Activated effector memory CD4-positive, alpha-beta T cell treated with anti-CD3 and anti-CD28 coated beads, Interleukin-2, amount 50 U/mL, for 16 hours (primary cell): ENCODE data around the gene ADAMTS5.

ENCODE experiments used
- DNase-seq: peaks from one replicate; pipeline ENCODE4 v3.0.0-alpha.2; 2020

Gene ADAMTS5

DNA sequence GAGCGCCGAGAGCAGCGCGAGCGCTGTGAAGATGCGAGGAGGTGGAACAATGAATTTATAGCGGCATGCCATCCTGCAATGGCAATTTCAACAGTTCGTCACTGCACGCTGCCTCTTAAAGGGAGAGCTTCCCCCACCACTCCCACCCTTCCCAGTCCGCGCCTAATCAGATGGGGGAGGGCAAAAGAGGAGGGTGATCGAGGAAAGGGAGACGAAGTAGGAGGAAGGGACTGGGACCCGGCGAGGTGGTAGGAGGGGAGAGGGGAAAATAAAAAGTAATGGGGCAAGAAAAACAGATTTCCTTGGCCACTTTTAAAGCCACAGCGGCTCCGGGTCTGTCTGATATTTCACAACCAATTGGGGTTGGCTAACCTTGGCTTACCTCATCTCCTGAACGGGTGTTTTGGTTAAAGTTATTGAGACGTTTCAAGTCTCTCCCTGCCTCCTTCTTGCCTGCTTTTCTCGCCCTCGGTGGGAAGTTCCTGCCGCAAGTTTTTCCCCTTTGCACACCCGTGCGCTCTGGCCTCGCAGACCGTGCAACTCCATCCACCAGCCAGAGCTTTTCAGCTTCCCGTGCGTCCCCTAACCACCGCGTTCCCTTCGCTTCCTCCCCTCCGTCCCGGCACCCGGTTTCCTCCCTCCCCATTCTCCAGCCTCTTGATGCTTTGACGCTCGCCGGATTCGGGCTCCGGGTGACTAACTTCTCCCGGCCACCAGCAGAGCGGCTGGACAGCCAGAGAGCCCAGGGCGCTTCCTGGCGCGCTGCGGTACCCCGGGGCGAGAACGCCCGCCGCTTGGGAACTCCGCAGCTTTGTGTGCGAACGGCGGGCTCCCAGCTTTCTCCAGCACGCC lies at the start of gene ADAMTS5:
Gene ADAMTS5 (minus strand): TSS at position 27 of the 852 bp plus-strand sequence. CDS start 697 bp downstream, outside the sequence.
- no peak for DNase-seq

DNA sequence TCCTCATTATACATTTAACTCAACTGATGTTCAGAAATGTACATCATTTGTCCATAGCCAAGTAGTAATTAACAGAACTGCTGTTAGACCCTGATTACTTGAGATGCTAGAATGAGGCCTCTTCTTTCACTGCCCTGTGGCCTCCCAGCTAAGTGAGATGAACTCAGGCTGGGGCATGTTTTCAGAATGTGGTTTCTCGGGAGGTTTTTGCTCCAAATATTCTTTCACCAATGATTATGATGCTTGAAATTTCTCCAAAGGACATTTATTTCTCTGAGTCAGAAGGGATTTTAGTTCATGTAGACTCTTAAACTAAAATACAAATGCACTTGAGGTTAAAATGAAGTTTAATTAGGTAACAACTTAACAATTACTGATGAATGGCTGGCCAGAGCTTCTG lies 34.6 kb upstream of the ADAMTS5 start:
- no peak for DNase-seq

DNA sequence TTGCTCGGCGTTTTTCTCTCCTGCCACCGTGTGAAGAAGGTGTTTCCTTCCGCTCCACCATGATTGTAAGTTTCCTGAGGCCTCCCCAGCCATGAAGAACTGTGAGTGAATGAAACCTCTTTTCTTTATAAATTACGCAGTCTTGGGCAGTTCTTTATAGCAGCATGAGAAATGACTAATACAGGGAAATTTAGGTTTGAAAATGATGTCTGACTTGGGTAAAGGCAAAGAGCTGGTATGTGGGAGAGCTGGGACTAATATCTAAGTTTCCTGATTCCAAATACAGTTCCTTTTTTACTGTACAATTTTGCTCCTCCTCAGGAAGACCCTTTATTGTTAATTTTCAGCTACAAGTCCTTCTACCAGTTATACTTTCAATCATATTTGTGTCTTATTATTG lies 16.7 kb upstream of the ADAMTS5 start:
- no peak for DNase-seq

DNA sequence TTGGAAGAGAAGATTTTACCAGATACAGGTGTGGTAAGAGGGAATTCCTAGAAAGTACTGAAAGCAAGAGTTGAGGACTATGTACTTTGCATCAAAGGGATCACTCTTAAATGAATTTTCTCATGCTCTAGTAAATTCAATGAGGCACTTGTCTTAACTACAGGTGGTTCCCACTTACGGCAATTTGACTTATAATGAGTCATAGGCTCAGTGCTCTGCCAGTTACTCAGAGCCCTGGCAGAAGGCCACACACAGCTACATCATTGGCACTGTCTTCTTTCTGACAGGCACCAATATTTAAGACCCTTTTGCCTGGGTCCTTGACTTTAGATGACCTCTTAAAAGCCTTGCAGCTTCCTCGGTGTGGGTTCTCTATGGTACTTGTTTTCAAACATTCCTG lies 15.9 kb upstream of the ADAMTS5 start:
- no peak for DNase-seq

DNA sequence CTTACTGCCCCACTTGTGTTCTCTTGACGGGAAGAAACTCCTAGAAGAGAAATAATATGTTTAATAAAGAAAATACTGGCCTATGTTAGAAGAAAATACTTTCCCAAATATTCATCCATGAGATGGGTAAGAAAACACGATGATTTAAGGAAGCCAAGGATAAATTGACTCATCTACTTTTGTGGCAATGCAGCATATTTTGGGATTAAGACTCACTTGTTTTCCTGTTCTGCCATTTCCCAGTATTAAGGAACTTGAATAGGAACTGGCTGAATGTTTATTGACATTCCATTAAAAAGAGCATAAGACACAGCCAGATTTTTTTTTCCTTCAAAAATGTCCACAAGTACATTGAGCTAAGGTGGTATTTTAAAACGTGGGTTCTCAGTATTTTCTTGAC lies 10.9 kb upstream of the ADAMTS5 start:
- no peak for DNase-seq

DNA sequence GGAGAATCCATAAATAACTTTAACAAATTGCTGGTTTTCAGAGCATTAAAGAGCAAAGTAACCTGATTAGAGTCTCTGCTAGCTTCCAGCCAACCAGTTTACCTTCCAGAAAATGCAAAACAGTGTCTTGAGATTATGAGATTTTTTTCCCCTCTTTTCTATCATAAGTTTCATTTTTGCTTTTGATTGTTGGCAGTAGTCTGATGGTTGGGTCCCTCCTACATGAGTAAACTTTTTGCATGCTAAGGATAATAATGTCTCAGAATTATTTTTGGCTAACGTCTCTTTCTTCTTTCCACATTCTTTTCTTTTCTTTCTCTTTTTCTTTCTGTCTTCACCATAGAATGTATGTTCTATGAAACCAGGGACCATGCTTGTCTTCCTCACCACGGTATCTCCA lies 6.3 kb upstream of the ADAMTS5 start:
- DNase-seq, result no peak

DNA sequence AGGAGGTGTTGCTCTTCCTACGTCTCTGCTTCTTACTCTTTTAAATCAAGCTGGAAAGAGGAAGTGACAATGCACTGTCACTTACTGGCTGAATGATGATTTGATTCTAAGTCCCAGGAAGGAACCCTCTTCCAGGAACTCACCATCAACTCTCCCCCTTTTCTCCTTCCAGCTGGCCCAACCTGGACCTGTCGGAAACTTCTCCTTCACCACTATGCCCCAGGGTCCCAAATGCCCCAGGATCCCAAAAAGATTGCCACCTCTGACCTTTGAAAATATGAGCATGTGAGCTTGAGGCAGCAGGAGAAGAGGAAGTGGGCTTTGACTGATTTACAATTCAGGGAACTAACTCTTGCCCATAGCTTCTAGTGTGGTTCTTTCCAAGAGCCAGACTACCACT lies 5.3 kb upstream of the ADAMTS5 start:
- DNase-seq, result no peak

DNA sequence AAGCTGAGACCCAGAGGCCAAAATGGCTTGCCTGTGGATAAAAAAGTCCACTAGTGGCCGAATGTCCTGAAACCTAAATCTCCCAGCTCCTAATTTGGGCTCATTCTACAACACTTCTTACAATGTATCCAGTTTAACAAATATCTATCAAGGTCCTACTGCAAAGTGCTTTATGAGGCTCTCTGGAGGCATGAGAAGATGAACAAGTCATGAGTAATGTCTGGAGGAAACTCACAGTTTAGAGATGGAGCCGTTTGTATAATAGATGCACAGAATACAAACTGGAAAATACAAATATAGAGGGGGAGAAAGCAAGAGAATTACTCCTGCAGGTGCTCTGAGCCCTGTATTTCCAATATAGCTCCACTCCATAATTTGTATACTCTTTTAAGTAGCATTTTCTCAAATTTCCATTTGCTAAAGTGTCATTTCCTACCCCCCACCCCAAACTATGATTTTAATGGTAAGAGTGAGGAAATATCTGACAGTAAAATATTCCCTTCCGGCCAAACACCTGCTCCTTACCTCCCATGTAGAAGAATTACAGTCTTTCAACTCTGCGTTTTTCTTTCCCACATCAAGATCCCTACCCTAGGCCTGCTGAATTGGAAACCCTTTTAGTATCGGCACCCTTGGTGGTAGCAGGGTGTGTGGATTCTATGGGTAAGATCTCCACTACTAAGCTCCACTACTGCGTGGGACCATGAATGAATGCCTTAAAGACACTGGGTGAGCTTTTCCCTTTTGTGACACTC lies 3.3 kb upstream of the ADAMTS5 start:
- DNase-seq, result no peak

DNA sequence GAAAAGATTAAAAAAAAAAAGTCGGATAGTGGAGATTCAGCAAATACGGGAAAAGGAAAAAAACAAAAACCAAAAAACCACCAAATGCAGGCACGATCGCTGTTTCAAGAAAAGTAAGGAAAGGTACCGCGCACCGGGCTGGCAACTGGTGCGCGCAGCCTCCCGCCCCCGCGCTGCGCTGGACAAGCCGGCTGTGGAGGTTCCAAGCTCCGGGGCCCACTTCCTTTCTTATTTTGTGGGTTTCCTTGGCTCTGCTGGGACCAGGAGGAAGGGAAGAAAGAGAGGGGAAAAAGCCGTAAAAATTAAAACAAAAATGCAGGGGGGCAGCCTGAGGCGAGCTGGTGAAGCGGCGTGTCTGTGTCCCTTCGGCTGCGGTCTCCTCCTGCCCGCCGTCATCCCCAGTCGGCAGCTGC lies 233 bp downstream of the ADAMTS5 start:
- no peak for DNase-seq

DNA sequence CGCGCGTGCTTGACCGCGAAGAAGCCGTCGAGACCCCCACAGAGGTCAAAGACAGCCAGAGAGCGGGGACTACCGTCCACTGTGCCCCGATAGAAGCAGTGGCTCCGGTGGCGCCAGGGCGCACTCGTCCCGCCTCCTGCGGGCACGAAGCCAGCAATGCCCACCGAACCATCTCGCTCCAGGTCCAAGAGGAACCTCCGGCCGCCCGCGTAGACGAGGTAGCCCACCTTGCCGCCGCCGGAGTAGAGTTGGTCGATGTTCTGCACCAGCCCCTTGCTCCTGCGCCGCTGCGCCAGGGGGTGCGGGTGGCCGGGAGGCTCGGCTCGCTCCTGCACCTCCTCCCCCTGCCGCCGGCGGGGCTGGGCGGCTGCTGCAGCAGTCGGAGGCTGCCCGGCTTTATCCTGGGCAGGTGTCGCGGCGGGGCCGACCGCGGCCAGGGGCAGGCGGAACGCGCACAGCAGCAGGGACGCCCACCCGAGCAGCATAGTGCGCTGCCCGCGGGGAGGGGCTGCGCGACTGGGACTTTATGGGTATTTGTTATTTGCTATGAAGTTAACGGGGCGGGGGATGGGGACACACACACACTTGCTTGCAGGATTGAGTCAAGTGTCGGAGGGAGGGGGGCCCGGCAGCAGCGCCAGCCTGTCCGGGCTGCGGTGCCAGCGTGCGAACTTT lies 844 bp downstream of the ADAMTS5 start:
- DNase-seq, result no peak

DNA sequence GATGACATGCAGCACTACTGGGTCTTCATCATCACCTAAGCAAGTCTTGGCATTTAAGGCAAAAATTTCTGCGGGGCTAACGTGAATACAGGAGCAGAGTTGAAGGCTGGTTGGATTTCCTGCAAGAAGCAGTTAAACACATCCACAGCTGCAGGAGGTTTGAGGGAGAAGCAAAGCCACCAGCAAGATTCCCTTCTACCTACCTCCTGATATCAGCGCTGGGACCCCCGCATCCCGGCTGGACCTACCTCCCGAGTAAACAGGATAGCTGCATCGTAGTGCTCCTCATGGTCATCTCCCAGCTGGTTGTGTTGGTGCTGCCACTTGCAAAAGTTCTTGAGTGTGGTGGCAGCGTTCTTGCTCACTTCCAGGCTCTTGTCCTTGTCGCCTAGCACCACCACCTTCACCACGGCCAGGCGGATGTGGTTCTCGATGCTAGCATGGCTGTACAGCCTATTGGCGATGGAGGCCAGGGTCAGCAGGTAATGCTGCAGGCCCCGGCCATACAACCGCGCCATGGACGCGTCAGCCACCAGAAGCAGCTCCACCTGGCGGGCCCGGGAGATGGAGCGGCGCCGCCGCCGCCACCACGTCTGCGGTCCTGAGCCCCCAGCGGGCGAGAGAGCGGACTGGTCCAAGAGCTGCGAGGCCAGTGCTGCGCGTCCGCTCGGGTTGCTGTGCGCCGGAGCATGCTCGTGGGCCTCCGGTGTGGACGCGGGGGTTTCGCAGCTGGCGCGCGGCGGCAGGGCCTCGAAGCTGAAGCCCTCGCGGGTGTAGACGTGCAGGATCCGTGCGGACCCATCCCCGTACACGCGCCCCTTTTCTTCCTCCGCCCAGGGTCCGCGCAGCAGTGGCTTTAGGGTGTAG lies 1.6 kb downstream of the ADAMTS5 start:
- no peak for DNase-seq

DNA sequence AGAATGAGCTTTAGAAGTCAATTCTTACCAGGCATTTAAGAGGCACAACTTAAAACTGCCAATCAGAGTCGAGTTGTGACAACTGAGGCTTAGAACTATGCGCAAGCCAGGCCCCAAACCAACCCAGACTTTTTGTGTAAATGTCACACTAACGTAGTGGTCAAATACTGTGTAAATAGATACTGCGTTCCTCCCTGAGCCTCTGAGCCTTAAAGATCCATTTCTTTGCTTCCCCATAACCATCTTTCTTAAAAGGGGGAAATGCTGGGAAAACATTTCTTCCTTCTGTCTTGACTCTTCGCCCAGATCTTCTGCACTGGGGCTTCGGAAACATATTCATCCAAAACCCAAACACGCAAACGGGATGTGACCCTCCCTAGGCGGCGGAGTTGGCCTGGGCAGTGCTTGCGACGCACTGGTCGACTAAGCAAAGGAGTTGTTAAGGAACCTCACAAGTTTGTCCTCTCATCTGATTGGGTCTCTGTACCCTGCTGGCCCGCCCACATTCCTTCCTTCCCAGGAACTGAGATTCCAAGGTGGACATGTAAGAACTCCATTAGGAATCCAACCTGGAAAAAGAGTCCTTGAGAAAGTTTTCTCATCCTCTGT lies 2.6 kb downstream of the ADAMTS5 start:
- DNase-seq, result no peak

DNA sequence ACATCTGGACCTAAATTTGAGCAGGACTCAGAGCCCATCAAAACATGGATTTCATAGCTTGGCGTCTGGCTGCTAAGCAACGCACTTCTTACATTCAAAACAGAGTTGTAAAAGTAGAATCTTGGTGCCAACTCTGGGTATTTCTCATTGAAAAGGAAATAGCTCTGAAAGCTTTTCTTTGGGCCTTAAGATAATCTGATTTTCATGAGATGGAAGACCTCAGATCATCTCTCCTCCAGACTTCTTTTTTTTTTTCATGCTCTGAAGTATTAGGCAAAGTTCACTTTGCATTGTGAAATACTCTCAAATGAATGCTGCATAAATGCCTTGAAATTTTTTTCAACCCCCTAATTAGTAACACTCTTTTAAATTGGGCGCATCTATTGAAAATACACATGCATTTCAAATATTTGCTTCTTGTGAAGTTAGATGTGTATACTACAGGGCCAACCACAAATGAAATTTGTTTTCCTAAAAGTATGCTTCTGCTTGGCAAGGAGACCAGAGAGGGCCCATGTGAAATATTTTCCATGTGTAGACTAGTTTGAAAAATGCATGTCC lies 4.2 kb downstream of the ADAMTS5 start:
- DNase-seq, result no peak

DNA sequence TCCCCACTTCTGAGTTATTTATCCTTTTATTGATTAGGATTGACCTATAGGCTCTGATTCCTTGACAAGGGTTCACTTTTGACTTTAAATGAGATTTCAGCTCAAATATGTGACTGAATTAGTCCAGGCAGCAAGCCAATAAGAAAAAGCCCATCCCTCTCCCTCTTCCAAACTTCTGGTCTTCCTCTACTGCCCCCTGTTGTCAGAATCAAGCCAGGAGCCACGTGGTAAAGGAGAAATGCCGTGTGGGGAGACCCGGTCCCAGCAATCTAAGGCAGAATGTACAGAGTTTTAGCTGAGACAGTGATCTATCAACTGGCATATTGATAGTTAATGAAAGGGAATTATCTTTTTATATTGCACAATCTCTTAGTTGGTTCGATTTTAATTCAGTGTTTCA lies 5.2 kb downstream of the ADAMTS5 start:
- DNase-seq, result no peak

DNA sequence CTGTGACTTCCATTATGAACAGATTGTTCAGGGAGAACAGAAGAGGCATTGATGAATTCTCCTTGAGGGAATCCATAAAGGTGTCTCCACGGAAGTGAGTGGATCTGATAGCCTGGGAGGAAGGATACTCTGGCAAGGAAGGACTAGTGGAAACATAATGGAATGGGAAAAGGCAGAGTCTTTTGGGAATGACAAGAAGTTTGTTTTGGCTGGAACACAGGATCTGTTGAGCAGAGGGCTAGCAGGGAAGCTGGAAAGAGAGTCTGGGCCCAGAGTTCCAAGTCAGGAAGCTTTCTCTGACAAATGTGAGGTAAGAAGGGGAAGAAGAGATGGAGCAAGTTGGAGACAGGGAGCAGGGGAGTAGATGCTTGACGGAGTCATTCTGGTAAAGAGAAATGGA lies 8.1 kb downstream of the ADAMTS5 start:
- DNase-seq, result no peak

DNA sequence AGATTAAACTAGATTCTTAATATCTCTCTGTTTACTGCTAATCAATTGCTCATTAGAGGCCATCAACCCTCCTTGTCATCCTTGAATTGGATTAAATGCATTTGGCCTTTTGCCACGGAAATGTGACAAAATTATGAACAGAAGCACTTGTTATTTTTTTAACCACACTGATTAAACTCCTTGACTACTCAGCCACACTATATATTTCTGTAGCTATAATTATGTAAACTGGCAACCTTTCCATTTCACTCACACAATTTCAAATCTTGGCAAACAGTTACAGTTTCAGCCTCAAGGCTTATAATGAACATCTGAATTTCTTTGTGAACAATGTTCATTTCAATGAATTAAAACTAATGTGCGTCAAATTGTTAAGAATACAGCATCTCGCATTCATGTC lies 10.1 kb downstream of the ADAMTS5 start:
- no peak for DNase-seq

DNA sequence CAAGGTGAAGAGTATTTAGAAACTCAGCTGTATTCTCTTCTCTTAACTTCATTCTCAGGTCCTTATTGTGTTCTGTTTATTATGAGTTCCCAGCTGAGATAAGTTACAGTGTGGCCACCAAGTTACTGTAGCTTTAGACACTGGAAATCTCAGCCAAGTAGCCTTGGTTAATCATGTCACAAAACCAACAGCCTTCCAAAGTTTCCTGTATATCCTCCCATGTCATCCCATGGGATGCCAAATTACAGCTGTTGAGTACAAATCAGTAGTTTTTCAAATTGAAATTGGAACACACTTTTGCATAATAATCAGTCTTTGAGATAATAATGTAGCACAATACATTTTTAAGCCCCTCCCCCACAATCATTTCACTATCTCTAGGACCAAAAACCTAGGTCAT lies 10.7 kb downstream of the ADAMTS5 start:
- no peak for DNase-seq

DNA sequence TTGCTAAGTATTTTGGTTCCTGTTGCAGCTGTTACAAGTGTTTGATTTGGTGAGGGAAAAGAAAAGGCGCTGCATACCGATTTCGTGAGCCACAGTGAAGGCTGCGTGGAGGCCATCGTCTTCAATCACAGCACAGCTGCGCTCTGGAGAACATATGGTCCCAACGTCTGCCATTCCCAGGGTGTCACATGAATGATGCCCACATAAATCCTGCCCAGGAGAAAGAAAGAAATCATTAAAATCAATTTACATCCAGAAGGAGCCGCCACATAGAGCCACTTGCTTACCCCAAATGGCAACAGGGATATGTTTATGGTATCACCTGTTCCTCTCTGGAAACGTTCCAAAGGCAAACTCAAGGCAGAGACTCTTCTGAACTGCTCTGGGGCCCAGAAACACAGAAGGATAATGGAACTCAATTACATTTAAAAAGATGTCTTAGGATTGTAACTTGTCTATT lies 12.2 kb downstream of the ADAMTS5 start:
- DNase-seq, result no peak

DNA sequence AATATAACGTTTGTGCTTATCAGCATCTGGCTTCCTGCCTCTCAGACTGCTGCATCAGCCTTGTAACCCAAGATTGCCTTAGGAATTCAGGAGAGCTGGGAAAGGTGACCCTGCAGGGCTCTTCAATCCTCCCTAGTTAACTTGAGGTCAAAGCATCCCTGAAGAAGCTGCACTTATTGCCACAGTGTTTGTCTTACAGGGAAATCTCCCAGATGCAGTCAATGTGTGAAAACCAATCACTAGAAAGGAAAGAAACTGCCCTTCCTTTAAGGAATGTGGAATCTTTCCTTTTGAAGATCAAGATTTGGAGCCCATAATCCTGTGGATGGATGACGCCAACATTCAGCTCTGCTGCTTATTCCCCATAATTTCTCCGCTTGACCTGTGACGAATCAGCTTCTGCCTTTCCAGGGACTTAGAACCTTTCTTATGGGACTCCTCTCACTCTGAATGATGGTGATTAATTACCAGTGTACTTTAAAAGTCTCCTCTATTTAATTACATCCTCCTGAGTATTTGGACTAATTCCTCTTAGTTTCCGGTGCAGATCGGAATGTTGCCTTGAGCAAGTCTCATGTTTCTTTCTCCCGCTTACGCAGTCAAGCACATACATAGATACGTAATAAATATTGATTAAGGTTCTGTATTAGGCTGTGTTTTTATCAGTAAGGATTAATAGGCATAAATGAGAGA lies 14.4 kb downstream of the ADAMTS5 start:
- DNase-seq, result no peak

DNA sequence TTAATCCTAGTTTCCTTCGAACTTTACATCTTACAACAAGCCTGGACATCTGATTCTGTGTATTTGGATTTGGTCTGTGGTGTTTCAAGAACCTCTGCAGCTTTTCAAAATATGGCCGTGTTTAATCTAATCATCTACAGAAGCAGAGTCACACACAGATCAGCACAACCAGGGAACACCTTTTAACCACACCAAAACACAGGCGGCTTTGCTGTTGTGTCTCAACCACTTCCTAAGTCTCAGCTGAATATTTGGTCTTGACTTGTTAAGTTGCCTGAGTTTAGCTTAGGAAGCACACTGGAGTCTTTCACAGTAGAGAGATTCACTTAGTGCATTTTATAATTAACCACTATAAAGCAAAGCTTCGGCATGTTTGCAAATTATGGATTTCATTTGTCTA lies 17.1 kb downstream of the ADAMTS5 start:
- no peak for DNase-seq

DNA sequence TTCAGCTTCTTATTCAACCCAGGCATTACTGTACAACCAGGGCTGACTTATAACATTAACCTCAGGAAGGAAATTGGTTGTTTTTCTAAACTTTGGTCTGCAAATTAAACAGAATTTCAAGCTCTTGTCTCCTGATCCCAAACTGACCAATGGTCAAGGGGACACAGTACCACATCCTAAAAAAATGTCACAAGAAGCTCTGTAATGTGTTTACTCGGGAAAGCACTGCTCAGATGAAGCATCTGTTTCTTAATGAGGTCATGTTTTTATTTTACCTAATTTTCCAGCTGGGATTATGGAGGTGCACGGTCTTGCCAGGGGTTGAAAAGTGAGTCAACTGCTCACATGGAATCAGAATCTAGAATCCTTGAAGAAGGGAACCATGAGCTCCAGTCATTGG lies 18.7 kb downstream of the ADAMTS5 start:
- no peak for DNase-seq
